Mammary epithelial cell (primary cell): ENCODE data around the gene MED12L.

Experiments
- EZH2 ChIP-seq: IDR thresholded peaks from 2 replicates; pipeline ENCODE4 v1.6.1; 2012; ENCODE audit warnings: low read length, inconsistent platforms, borderline replicate concordance
- TF ChIP-seq, protein P1 (sequence below), 2 donors: IDR thresholded peaks in 1 of 2; conservative IDR thresholded peaks in 1 of 2; 2 replicates each; pipeline ENCODE4 v1.5.1; 2011 to 2012; ENCODE audit warnings: inconsistent platforms in 2 of 2, low read length in 2 of 2, mild to moderate bottlenecking in 2 of 2, control low read depth in 1 of 2, low read depth in 1 of 2; ENCODE audit not compliant: insufficient read depth in 1 of 2; ENCODE audit errors: extremely low read depth in 1 of 2

DNA sequence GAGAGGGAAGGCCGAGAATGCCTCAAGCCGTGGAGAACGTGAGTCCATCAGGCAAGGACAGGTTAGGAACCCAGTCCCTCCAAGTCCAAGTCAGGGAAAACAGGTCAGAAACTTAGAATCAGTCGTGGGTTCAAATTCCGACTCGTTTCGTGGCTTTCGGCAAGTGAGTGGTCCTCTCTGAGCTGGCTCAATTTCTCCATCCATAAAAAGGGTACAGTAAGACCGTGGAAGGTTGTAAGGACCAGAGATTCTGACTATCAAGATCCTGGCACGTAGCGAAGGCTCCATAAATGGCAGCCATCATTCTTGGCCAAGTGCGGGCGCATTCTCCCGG, 604 bp upstream of the MED12L start:
- TF ChIP-seq, protein P1, sequence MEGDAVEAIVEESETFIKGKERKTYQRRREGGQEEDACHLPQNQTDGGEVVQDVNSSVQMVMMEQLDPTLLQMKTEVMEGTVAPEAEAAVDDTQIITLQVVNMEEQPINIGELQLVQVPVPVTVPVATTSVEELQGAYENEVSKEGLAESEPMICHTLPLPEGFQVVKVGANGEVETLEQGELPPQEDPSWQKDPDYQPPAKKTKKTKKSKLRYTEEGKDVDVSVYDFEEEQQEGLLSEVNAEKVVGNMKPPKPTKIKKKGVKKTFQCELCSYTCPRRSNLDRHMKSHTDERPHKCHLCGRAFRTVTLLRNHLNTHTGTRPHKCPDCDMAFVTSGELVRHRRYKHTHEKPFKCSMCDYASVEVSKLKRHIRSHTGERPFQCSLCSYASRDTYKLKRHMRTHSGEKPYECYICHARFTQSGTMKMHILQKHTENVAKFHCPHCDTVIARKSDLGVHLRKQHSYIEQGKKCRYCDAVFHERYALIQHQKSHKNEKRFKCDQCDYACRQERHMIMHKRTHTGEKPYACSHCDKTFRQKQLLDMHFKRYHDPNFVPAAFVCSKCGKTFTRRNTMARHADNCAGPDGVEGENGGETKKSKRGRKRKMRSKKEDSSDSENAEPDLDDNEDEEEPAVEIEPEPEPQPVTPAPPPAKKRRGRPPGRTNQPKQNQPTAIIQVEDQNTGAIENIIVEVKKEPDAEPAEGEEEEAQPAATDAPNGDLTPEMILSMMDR (conservative IDR thresholded peaks at IDR 0.05 in 1 of 2, IDR thresholded peaks at IDR 0.05 in 1 of 2; ENCODE audit: extremely low read depth in 1 of 2, insufficient read depth in 1 of 2, low read depth in 1 of 2, low read length in 2 of 2) = no peak
- TF ChIP-seq EZH2 = no peak
